Measurements from ENCODE around the gene SMCO4. TPM values are rescaled to one million over a fixed set of nuclear protein-coding genes. Genes with fewer than 3 reads are reported as not detected.
"Not testable (repeated sequence)": the region's sequence is repeated elsewhere in the genome, so short reads cannot be mapped to it uniquely, and the experiment has no call there.

Gene SMCO4
- total RNA-seq, 1 experiment from 2014 or later, result not detected

- Histone ChIP-seq H3K9me3 (ENCODE audit: low read length) (no peaks in the 10 kb centered on the region), H2AFZ (ENCODE audit: low read length) (no peak overlapping the region), H3K27ac (ENCODE audit: low read length) (no peak overlapping the region)
Observed at GRCh38 chr11:93464927-93465540, 78.2 kb downstream of the SMCO4 start.

GRCh38 chr11:93463666-93464065, 79.5 kb downstream of the SMCO4 start:
- H3K9me2 ChIP-seq (replicated peaks; ENCODE audit: insufficient read depth, low read length); H3K9ac ChIP-seq (ENCODE audit: low read length); H4K20me1 ChIP-seq (ENCODE audit: insufficient read depth, low read depth, low read length); H2AFZ ChIP-seq (ENCODE audit: low read length); H3K9me3 ChIP-seq (ENCODE audit: low read length); H3K27me3 ChIP-seq (ENCODE audit: low read length); H3K4me1 ChIP-seq (ENCODE audit: low read length); H3K27ac ChIP-seq (ENCODE audit: low read length); DNase-seq; H3K79me2 ChIP-seq (ENCODE audit: low read length); H3K4me2 ChIP-seq (ENCODE audit: low read depth, low read length, poor library complexity, severe bottlenecking); H3K36me3 ChIP-seq (ENCODE audit: insufficient read depth, low read length); H3K4me3 ChIP-seq (ENCODE audit: low read length): not testable (repeated sequence)

More at GRCh38 chr11:93464927-93465540, 78.2 kb downstream of the SMCO4 start:
- no peak overlapping the region for H3K9ac ChIP-seq (ENCODE audit: low read length)
- no peak for DNase-seq
- no peaks in the 10 kb centered on the region for H3K4me1 ChIP-seq (ENCODE audit: low read length)
- H3K79me2 ChIP-seq (ENCODE audit: low read length), result no peaks in the 10 kb centered on the region
- no peak overlapping the region for H3K4me2 ChIP-seq (ENCODE audit: low read depth, low read length, poor library complexity, severe bottlenecking)
- no peaks in the 10 kb centered on the region for H3K27me3 ChIP-seq (ENCODE audit: low read length)
- no peaks in the 10 kb centered on the region for H3K9me2 ChIP-seq (replicated peaks; ENCODE audit: insufficient read depth, low read length)
- no peak overlapping the region for H3K4me3 ChIP-seq (ENCODE audit: low read length)
- no peaks in the 10 kb centered on the region for H3K36me3 ChIP-seq (ENCODE audit: insufficient read depth, low read length)
- no peaks in the 10 kb centered on the region for H4K20me1 ChIP-seq (ENCODE audit: insufficient read depth, low read depth, low read length)

GRCh38 chr11:93458286-93458685, 84.9 kb downstream of the SMCO4 start:
- no peaks in the 10 kb centered on the region for H3K9me2 ChIP-seq (replicated peaks; ENCODE audit: insufficient read depth, low read length)
- no peaks in the 10 kb centered on the region for H3K27me3 ChIP-seq (ENCODE audit: low read length)
- no peaks in the 10 kb centered on the region for H3K4me1 ChIP-seq (ENCODE audit: low read length)
- no peak overlapping the region for H3K9ac ChIP-seq (ENCODE audit: low read length)
- H3K36me3 ChIP-seq (ENCODE audit: insufficient read depth, low read length), result no peaks in the 10 kb centered on the region
- H4K20me1 ChIP-seq (ENCODE audit: insufficient read depth, low read depth, low read length), result no peaks in the 10 kb centered on the region
- no peak overlapping the region for H3K4me3 ChIP-seq (ENCODE audit: low read length)
- no peaks in the 10 kb centered on the region for H3K9me3 ChIP-seq (ENCODE audit: low read length)
- DNase-seq, result no peak
- no peak overlapping the region for H2AFZ ChIP-seq (ENCODE audit: low read length)
- no peak overlapping the region for H3K27ac ChIP-seq (ENCODE audit: low read length)
- no peaks in the 10 kb centered on the region for H3K79me2 ChIP-seq (ENCODE audit: low read length)
- no peak overlapping the region for H3K4me2 ChIP-seq (ENCODE audit: low read depth, low read length, poor library complexity, severe bottlenecking)

DNA sequence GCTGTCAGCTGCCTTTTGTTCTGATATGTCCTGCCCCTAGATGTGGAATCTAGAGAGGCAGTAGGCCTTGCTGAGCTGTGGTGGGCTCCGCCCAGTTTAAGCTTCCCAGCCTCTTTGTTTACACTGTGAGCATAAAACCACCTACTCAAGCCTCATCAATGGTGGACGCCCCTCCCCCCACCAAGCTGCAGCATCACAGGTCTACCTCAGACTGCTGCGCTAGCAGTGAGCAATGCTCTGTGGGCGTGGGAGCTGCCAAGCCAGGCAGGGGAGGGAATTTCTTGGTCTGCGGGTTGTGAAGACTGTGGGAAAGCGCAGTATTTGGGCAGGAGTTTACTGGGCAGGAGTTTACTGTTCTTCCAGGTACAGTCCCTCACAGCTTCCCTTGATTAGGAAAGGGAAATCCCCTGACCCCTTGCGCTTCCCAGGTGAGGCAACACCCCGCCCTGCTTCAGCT, 98.5 kb downstream of the SMCO4 start:
- Histone ChIP-seq H3K36me3 (ENCODE audit: insufficient read depth, low read length) (no peaks in the 10 kb centered on the region), H3K27ac (ENCODE audit: low read length) (no peak overlapping the region), H4K20me1 (ENCODE audit: insufficient read depth, low read depth, low read length) (no peaks in the 10 kb centered on the region), H3K4me1 (ENCODE audit: low read length) (no peaks in the 10 kb centered on the region), H2AFZ (ENCODE audit: low read length) (no peak overlapping the region), H3K9ac (ENCODE audit: low read length) (no peak overlapping the region), H3K79me2 (ENCODE audit: low read length) (no peaks in the 10 kb centered on the region), H3K9me2 (replicated peaks; ENCODE audit: insufficient read depth, low read length) (no peaks in the 10 kb centered on the region), H3K9me3 (ENCODE audit: low read length) (no peaks in the 10 kb centered on the region), H3K4me2 (ENCODE audit: low read depth, low read length, poor library complexity, severe bottlenecking) (no peak overlapping the region), H3K27me3 (ENCODE audit: low read length) (no peaks in the 10 kb centered on the region), H3K4me3 (ENCODE audit: low read length) (no peak overlapping the region)
- no peak for DNase-seq

- H3K79me2 ChIP-seq (ENCODE audit: low read length); H3K9me3 ChIP-seq (ENCODE audit: low read length); DNase-seq; H3K4me2 ChIP-seq (ENCODE audit: low read depth, low read length, poor library complexity, severe bottlenecking); H3K36me3 ChIP-seq (ENCODE audit: insufficient read depth, low read length); H3K27ac ChIP-seq (ENCODE audit: low read length); H3K27me3 ChIP-seq (ENCODE audit: low read length); H3K9me2 ChIP-seq (replicated peaks; ENCODE audit: insufficient read depth, low read length); H3K4me3 ChIP-seq (ENCODE audit: low read length); H2AFZ ChIP-seq (ENCODE audit: low read length); H3K9ac ChIP-seq (ENCODE audit: low read length); H3K4me1 ChIP-seq (ENCODE audit: low read length); H4K20me1 ChIP-seq (ENCODE audit: insufficient read depth, low read depth, low read length): not testable (repeated sequence)
Observed at GRCh38 chr11:93443232-93443631, 100.0 kb downstream of the SMCO4 start.

- Histone ChIP-seq H4K20me1 (ENCODE audit: insufficient read depth, low read depth, low read length) (no peaks in the 10 kb centered on the region), H3K4me1 (ENCODE audit: low read length) (no peaks in the 10 kb centered on the region), H3K27ac (ENCODE audit: low read length) (no peak overlapping the region), H3K9me3 (ENCODE audit: low read length) (no peaks in the 10 kb centered on the region), H2AFZ (ENCODE audit: low read length) (no peak overlapping the region), H3K9me2 (replicated peaks; ENCODE audit: insufficient read depth, low read length) (no peaks in the 10 kb centered on the region), H3K9ac (ENCODE audit: low read length) (no peak overlapping the region), H3K36me3 (ENCODE audit: insufficient read depth, low read length) (no peaks in the 10 kb centered on the region), H3K4me3 (ENCODE audit: low read length) (no peak overlapping the region), H3K79me2 (ENCODE audit: low read length) (no peaks in the 10 kb centered on the region), H3K27me3 (ENCODE audit: low read length) (no peaks in the 10 kb centered on the region), H3K4me2 (ENCODE audit: low read depth, low read length, poor library complexity, severe bottlenecking) (no peak overlapping the region)
- DNase-seq, result no peak
Observed at GRCh38 chr11:93432247-93432646, 110.9 kb downstream of the SMCO4 start.

Small RNA genes lying within 50 kb of the gene (small RNA-seq; reads per million reads assigned to genes)
- gene RN7SL223P, result not detected

Other genes starting within 250 kb of the SMCO4 start
- not detected in 2 replicates for gene DEUP1, start 212.6 kb downstream of the SMCO4 start, total RNA-seq (2014; rRNA removed; shearing (Covaris generic); ENCODE audit: low replicate concordance)
- 43.3 and 96.8 TPM in 2 replicates for gene CEP295, start 118.3 kb upstream of the SMCO4 start, total RNA-seq (2014; rRNA removed; shearing (Covaris generic); ENCODE audit: low replicate concordance)
- 289 and 429 TPM in 2 replicates for gene TAF1D, start 198.1 kb upstream of the SMCO4 start, total RNA-seq (2014; rRNA removed; shearing (Covaris generic); ENCODE audit: low replicate concordance)
- 44.0 and 81.4 TPM in 2 replicates for gene C11orf54, start 198.3 kb upstream of the SMCO4 start, total RNA-seq (2014; rRNA removed; shearing (Covaris generic); ENCODE audit: low replicate concordance)
- 62.0 and 77.4 TPM in 2 replicates for gene MED17, start 240.9 kb upstream of the SMCO4 start, total RNA-seq (2014; rRNA removed; shearing (Covaris generic); ENCODE audit: low replicate concordance)